ENCODE measurements around the gene NFKBIB.

DNA sequence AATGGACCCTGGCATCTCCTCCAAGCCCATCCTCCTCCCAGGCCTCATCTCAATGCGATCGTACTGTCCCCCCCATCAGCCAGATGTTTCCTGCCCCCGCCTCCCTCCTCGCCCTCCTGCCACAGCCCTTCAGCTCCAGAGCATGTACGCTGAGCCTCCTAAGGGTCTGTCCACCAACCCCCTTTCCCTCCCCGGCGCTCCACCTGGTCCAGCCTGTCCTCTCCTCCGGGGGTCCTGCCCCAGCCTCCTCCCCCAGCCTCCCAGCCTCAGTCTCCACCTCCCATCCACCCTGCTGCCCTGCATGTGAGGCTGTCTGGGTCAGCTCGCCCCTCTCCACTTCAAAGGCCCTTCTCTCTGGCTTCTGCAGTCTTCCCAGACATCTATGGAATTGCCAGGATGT, 4.8 kb upstream of the NFKBIB start:
- no peak for TF ChIP-seq CTCF (IDR thresholded peaks at IDR 0.05; ENCODE audit: insufficient read depth, low read length, poor library complexity, severe bottlenecking)
- no peak for TF ChIP-seq EZH2phosphoT487 (conservative IDR thresholded peaks at IDR 0.05; ENCODE audit: low read length)

Measured in SU-DHL-6 (cell line).